ENCODE measurements around the gene NTSR1. TPM values are rescaled to one million over a fixed set of nuclear protein-coding genes. Genes with fewer than 3 reads are reported as not detected.

The NTSR1 gene
- 0.22 and 29.8 TPM in 2 replicates for total RNA-seq

DNA sequence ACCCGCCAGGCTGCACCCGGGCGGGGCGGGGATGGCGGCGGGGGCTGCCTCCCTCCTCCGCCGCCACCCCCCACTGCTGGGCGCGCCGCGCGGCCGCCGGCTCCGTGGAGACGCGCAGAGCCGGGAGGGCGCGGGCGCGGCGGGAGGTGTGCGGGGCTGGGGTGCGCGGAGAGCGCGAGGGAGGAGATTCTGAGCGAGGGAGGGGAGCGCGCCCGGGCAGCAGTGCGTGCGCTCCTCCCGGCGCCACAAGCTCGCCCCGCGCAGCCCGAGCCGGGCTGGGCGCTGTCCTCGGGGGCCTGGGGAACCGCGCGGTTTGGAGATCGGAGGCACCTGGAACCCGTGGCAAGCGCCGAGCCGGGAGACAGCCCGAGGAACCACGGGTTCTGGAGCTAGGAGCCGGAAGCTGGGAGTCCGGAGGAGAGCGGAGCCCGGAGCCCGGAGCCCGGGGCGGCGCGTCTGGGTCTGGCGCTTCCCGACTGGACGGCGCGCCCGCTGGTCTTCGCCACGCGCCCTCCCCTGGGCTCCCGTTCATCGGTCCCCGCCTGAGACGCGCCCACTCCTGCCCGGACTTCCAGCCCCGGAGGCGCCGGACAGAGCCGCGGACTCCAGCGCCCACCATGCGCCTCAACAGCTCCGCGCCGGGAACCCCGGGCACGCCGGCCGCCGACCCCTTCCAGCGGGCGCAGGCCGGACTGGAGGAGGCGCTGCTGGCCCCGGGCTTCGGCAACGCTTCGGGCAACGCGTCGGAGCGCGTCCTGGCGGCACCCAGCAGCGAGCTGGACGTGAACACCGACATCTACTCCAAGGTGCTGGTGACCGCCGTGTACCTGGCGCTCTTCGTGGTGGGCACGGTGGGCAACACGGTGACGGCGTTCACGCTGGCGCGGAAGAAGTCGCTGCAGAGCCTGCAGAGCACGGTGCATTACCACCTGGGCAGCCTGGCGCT lies at the start of gene NTSR1:
TSS of gene NTSR1 (plus strand) at position 246 of the 946 bp plus-strand sequence. CDS start at position 618, 372 bp downstream.

DNA sequence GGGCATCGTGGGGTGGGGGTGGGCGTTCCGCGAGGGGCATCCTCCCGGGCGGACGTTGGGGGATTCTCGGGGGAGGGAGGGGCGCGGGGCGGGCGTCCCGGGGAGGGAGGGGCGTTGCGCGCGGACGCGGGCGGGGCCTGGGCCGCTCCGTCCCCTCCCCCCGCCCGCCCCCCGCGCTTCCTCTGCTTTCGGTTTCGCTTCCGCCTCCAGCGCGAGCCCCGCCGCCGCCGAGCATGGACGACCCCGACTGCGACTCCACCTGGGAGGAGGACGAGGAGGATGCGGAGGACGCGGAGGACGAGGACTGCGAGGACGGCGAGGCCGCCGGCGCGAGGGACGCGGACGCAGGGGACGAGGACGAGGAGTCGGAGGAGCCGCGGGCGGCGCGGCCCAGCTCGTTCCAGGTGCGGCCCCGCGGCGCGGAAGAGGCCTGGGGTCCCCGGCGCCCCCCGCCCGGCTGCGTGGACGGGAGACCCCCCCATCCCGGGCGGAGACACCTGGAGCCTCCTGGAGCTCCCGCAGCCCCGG lies 96.1 kb downstream of the NTSR1 start, which contains the start of gene OGFR:
TSS of gene OGFR (plus strand) at position 209 of the 528 bp plus-strand sequence. CDS start at position 234, 25 bp downstream.

Other genes with a start within 250 kb of the NTSR1 start
- gene GATA5, start 232.8 kb upstream of the NTSR1 start, total RNA-seq: not detected in 2 replicates
- gene SLCO4A1, start 66.3 kb upstream of the NTSR1 start, total RNA-seq: 0.44 and 6.6 TPM in 2 replicates
- gene MRGBP, start 87.6 kb downstream of the NTSR1 start, total RNA-seq: 16.4 and 34.2 TPM in 2 replicates
- gene OGFR, start 96.0 kb downstream of the NTSR1 start, total RNA-seq: 55.6 and 66.1 TPM in 2 replicates
- 0.43 TPM in 1 of 2 replicates, not detected in the other for gene COL9A3, start 108.2 kb downstream of the NTSR1 start, total RNA-seq
- 8.3 and 17.5 TPM in 2 replicates for gene TCFL5, start 153.0 kb downstream of the NTSR1 start, total RNA-seq
- gene DIDO1, start 217.7 kb downstream of the NTSR1 start, total RNA-seq: 42.7 and 53.8 TPM in 2 replicates
- 24.7 and 29.6 TPM in 2 replicates for gene GID8, start 229.3 kb downstream of the NTSR1 start, total RNA-seq
- gene SLC17A9, start 243.9 kb downstream of the NTSR1 start, total RNA-seq: 24.1 and 40.4 TPM in 2 replicates

Measured in placental pericyte (primary cell).